ENCODE measurements around the gene FXYD1. TPM values are rescaled to one million over a fixed set of nuclear protein-coding genes. Genes with fewer than 3 reads are reported as not detected.

Gene FXYD1
- total RNA-seq, 4 donors from 2014 or later, result 18.1 to 214 (median 105) TPM

DNA sequence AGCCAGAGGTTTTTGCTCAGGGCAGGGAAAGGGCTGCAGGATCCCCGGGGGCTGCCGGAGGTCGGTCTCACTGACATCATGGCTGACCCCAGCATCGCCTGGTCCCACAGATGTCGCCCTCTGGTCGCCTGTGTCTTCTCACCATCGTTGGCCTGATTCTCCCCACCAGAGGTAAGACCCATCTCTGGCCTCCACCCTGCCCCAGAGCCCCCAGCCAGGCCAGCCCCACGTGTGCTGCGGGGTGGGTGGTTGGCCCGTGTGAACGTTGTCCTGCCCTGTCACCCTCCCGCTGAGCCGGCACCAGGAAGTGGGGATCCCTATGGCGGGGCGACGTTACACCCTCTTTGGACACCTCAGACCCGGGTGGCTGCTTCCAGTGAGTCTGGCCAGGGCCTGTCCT, 16.8 kb downstream of the FXYD1 start:
- Histone ChIP-seq H3K4me3 (peak overlapping the region; percentile 40 to 57), H3K27ac (peak overlapping the region; percentile 70 to 78), H3K4me1 (peaks cover 0 to 6% of the 10 kb centered on the region in 2 donors), H3K27me3 (no peaks in the 10 kb centered on the region), H3K36me3 (no peaks in the 10 kb centered on the region), H3K9me3 (no peaks in the 10 kb centered on the region)
- intact Hi-C loops (cut with DNase I; ENCODE audit: low total_unique reads), result no loop called here
- DNase-seq, result no peak
- TF ChIP-seq POLR2A (IDR thresholded peaks at IDR 0.05), result no peak
- TF ChIP-seq, protein P1, sequence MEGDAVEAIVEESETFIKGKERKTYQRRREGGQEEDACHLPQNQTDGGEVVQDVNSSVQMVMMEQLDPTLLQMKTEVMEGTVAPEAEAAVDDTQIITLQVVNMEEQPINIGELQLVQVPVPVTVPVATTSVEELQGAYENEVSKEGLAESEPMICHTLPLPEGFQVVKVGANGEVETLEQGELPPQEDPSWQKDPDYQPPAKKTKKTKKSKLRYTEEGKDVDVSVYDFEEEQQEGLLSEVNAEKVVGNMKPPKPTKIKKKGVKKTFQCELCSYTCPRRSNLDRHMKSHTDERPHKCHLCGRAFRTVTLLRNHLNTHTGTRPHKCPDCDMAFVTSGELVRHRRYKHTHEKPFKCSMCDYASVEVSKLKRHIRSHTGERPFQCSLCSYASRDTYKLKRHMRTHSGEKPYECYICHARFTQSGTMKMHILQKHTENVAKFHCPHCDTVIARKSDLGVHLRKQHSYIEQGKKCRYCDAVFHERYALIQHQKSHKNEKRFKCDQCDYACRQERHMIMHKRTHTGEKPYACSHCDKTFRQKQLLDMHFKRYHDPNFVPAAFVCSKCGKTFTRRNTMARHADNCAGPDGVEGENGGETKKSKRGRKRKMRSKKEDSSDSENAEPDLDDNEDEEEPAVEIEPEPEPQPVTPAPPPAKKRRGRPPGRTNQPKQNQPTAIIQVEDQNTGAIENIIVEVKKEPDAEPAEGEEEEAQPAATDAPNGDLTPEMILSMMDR (IDR thresholded peaks at IDR 0.05), result no peak

DNA sequence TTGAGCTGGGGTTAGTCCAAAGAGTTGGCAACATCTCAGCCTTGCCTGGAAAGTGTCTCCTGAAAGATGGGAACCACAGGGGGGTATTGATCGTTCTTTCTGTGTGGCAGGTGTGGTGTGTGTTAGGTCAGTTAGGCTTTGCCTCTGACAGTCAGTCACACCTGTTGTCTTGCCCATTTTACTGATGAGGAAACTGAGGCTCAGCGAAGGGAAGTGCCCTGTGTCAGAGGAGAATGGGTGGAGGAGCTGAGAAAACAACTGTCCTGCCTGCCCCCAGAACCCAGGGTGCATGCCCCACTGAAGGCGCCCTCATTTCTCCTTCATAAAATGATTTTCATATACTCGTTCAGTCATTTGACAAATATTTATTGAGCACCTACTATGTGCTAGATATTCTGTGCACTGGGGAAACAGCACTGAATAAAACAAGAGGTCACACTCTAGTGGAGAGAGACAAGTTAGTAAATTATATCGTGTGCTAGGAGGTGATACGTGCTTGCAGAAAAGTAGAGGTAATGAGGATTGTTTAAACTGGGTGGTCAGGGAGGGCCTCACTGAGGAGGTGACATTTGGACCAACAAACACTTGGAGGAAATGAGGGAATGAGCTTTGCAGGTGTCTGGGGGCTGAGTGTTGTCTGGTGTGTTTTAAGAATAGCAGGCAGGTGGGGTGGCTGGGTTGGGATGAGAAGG, 17.5 kb downstream of the FXYD1 start:
- Histone ChIP-seq H3K4me3 (no peak overlapping the region), H3K27ac (peak overlapping the region in 1 of 2 donors; percentile 78), H3K27me3 (no peaks in the 10 kb centered on the region), H3K9me3 (no peaks in the 10 kb centered on the region), H3K36me3 (no peaks in the 10 kb centered on the region), H3K4me1 (peaks cover 0 to 6% of the 10 kb centered on the region in 2 donors)
- intact Hi-C loops (cut with DNase I; ENCODE audit: low total_unique reads), result no loop called here
- TF ChIP-seq POLR2A (IDR thresholded peaks at IDR 0.05), result no peak
- TF ChIP-seq, protein P1 (IDR thresholded peaks at IDR 0.05), result no peak
- no peak for DNase-seq

DNA sequence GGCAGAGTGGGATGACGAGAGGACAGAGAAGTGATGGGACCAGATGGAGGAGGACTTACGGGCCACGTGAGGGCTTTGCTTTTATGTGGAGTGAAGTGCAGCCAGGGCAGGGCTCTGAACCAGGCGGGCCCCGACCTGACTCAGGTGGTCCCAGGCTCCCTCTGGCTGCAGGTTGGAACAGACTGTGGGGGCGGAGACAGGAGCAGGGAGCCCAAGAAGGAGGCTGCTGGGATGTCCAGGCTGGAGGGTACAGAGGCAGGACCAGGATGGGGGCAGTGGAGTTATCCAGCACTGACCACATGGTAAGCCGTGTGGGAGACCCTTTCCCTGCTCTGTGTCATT, 18.0 kb downstream of the FXYD1 start:
- Histone ChIP-seq H3K36me3 (no peaks in the 10 kb centered on the region), H3K4me1 (peaks cover 0 to 6% of the 10 kb centered on the region in 2 donors), H3K27ac (no peak overlapping the region), H3K4me3 (no peak overlapping the region), H3K27me3 (no peaks in the 10 kb centered on the region), H3K9me3 (no peaks in the 10 kb centered on the region)
- no peak for DNase-seq
- TF ChIP-seq POLR2A (IDR thresholded peaks at IDR 0.05), result no peak
- TF ChIP-seq, protein P1 (IDR thresholded peaks at IDR 0.05), result no peak
- intact Hi-C loops (cut with DNase I; ENCODE audit: low total_unique reads), result no loop called here

DNA sequence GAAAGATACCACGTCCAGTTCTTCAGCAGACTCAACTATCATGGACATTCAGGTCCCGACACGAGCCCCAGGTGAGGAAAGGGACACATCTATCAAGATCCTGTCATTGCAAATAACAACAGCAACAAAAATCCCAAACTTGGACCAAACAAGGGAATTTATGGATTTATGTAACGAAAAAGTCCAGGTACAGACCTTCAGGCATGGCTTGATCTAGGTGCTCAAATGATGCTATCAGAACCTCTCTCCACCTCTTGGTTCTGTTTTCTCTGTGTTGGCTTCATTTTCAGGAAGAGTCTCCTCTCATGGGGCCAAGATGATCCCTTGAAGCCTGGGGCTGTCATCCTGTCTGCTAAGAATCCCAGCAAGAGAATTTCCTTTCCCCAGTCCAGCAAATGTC, 18.8 kb downstream of the FXYD1 start:
- TF ChIP-seq, protein P1 (IDR thresholded peaks at IDR 0.05), result no peak
- TF ChIP-seq POLR2A (IDR thresholded peaks at IDR 0.05), result no peak
- Histone ChIP-seq H3K4me1 (peaks cover 0 to 6% of the 10 kb centered on the region in 2 donors), H3K9me3 (no peaks in the 10 kb centered on the region), H3K27me3 (no peaks in the 10 kb centered on the region), H3K36me3 (no peaks in the 10 kb centered on the region), H3K4me3 (no peak overlapping the region), H3K27ac (no peak overlapping the region)
- no peak for DNase-seq
- intact Hi-C loops (cut with DNase I; ENCODE audit: low total_unique reads), result no loop called here

DNA sequence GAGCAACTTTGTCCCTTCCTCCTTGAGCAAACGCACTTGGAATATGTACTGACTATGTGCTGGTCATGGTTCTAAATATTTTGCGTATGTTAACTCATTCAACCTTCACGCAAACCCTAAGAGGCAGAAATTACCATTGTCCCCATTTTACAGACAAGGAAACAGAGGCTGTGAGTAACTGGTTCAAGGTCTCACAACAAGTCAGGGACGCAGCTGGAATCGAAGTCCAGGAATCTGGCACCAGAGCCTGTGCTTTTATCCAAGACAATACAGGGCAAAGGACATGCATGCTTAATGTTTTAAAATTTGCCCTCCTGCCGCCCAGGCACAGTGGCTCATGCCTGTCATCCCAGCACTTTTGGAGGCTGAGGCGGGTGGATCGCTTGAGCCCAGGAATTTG, 21.0 kb downstream of the FXYD1 start:
- no peak overlapping the region for H3K4me3 ChIP-seq
- H3K27me3 ChIP-seq, result no peaks in the 10 kb centered on the region
- no peak for DNase-seq
- no peaks in the 10 kb centered on the region for H3K9me3 ChIP-seq
- no peaks in the 10 kb centered on the region for H3K36me3 ChIP-seq
- H3K4me1 ChIP-seq, result no peaks in the 10 kb centered on the region
- TF ChIP-seq POLR2A (IDR thresholded peaks at IDR 0.05), result no peak
- TF ChIP-seq, protein P1 (IDR thresholded peaks at IDR 0.05), result no peak
- no peak overlapping the region for H3K27ac ChIP-seq
- intact Hi-C loops (cut with DNase I; ENCODE audit: low total_unique reads), result no loop called here

Data from uterus (tissue), 4 donors.